HepG2 (cell line): ENCODE data around the gene TACO1. TPM values are rescaled to one million over a fixed set of nuclear protein-coding genes. Genes with fewer than 3 reads are reported as not detected.

Experiments
- FOXM1 ChIP-seq: sonication (generic); formaldehyde crosslinking; IDR thresholded peaks from 2 replicates; pipeline ENCODE4 v1.5.0; 2020; ENCODE audit warnings: missing genetic modification reagents
- HHEX ChIP-seq: IDR thresholded peaks from 2 replicates; pipeline ENCODE4 v1.6.1; 2016; ENCODE audit warnings: control low read depth
- JARID2 ChIP-seq: sonication (generic); formaldehyde crosslinking; IDR thresholded peaks from 2 replicates; pipeline ENCODE4 v1.8.1; 2023; ENCODE audit warnings: missing genetic modification reagents, inconsistent platforms; ENCODE audit not compliant: insufficient replicate concordance
- SNAPC5 ChIP-seq: sonication (generic); formaldehyde crosslinking; IDR thresholded peaks from 2 replicates; pipeline ENCODE4 v1.8.1; 2023; ENCODE audit warnings: mild to moderate bottlenecking, missing genetic modification reagents, borderline replicate concordance
- TCF7 ChIP-seq: sonication (generic); IDR thresholded peaks from 2 replicates; pipeline ENCODE4 v1.6.1; 2016; ENCODE audit warnings: antibody characterized with exemption, low read depth
- ZFP1 ChIP-seq: IDR thresholded peaks from 2 replicates; pipeline ENCODE4 v1.6.1; 2016
- ZSCAN9 ChIP-seq: IDR thresholded peaks from 2 replicates; pipeline ENCODE4 v1.6.1; 2016; ENCODE audit warnings: borderline replicate concordance
- polyA plus RNA-seq, 8 experiments: library from polyadenylated mRNA; depleted of rRNA in 3 of 8; stranded (reverse) in 7 of 8; unstranded in 1 of 8; fragments of >200 nt; fragmentation: Illumina TruSeq in 4 of 8; extraction: Trizol in 4 of 8; gene quantifications; 2 replicates each; pipeline versions ENCODE4 v1.2.1 to v1.2.3, GENCODE V29; 2011 to 2016; ENCODE audit warnings: low read depth in 4 of 8, missing spikeins in 1 of 8, mixed read lengths in 1 of 8; ENCODE audit not compliant: insufficient read depth in 1 of 8
- total RNA-seq, 5 experiments: library from RNA; depleted of rRNA; stranded (reverse); fragments of >200 nt; fragmentation: Illumina TruSeq; extraction: Trizol; gene quantifications; 2 replicates each; pipeline ENCODE4 v1.2.3, GENCODE V29; 2016; ENCODE audit warnings: low read depth in 1 of 5
- TF ChIP-seq, protein P1 (sequence below): sonication (generic); formaldehyde crosslinking; IDR thresholded peaks from 2 replicates; pipeline ENCODE4 v1.4.0; 2020; ENCODE audit warnings: mild to moderate bottlenecking, low read depth, missing genetic modification reagents
- TF ChIP-seq, protein P2 (sequence below): sonication (generic); formaldehyde crosslinking; IDR thresholded peaks from 2 replicates; pipeline ENCODE4 v1.4.0; 2020; ENCODE audit warnings: missing genetic modification reagents
- TF ChIP-seq, protein P3 (sequence below): IDR thresholded peaks from 2 replicates; pipeline ENCODE4 v1.4.0; 2020; ENCODE audit warnings: mild to moderate bottlenecking, missing genetic modification reagents
- TF ChIP-seq, protein P4 (sequence below): sonication (generic); formaldehyde crosslinking; IDR thresholded peaks from 2 replicates; pipeline ENCODE4 v1.4.0; 2020; ENCODE audit warnings: missing genetic modification reagents
- TF ChIP-seq, protein P5 (sequence below): sonication (generic); formaldehyde crosslinking; IDR thresholded peaks from 2 replicates; pipeline ENCODE4 v1.4.0; 2020; ENCODE audit warnings: missing genetic modification reagents, mild to moderate bottlenecking, borderline replicate concordance
- TF ChIP-seq, protein P6 (sequence below): sonication (generic); formaldehyde crosslinking; IDR thresholded peaks from 2 replicates; pipeline ENCODE4 v1.4.0; 2020; ENCODE audit warnings: missing genetic modification reagents

TACO1 gene
- total and polyA plus RNA-seq, 2 of the 13 experiments (the other 11 are each of a cell fraction or from before 2014, with no cell fraction given): 34.7 to 53.6 TPM

DNA sequence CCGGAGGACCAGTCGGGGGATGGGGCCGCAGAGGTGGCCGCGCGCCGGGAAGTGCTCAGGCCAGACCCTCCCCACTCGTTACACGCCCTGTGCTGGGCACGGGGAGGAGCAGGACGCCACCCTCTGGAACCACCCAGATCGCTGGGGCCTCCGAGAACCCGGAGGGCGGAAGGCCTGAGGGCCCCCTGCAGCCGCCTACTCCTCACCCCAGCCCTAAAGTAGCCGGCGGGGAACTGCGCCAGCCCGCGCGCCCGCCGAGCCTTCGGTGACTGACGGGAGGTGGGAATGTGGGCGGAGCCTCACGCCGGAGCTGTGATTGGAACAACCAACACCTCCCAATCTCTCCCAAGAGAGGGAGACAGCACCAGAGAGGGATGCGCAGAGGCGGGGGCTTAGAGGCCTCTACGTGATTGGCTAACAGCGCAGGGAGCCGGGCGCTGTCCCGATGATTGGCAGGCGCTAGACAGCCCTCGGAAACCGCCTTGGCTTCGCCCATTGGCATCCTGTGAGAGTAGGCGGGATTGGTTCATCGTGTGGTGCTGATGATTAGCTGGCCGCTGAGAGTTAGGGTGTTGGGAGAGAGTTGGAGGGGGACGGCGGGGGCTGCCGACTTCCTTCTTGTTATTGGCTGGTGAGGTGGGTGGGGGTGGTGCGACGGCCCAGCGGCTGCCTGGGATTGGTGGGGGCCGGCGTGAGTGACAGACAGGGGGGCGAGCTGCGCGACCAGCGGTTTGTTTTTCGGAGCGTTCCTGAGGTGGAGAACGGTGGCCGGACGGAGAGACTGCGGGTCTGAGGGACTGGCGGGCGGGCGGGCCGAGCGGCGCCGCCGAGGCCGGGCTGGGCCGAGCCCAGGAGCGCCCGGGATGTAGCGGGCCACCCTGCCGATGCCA lies 21.2 kb downstream of the TACO1 start, which contains the start of gene MAP3K3 (continued):
- TF ChIP-seq SNAPC5 (CRISPR knock-in tag) (no peak), ZSCAN9 (CRISPR knock-in tag) (no peak; the same call in 1 of the 2 replicates), ZFP1 (CRISPR knock-in tag) (peak; percentile 79; the same call in 1 of the 2 replicates), FOXM1 (CRISPR knock-in tag) (0 out of 2 replicates have a peak, but pooled peaks have one; percentile 11), TCF7 (no peak), HHEX (CRISPR knock-in tag) (no peak), JARID2 (CRISPR knock-in tag) (peak; percentile 71)
- TF ChIP-seq, protein P1, sequence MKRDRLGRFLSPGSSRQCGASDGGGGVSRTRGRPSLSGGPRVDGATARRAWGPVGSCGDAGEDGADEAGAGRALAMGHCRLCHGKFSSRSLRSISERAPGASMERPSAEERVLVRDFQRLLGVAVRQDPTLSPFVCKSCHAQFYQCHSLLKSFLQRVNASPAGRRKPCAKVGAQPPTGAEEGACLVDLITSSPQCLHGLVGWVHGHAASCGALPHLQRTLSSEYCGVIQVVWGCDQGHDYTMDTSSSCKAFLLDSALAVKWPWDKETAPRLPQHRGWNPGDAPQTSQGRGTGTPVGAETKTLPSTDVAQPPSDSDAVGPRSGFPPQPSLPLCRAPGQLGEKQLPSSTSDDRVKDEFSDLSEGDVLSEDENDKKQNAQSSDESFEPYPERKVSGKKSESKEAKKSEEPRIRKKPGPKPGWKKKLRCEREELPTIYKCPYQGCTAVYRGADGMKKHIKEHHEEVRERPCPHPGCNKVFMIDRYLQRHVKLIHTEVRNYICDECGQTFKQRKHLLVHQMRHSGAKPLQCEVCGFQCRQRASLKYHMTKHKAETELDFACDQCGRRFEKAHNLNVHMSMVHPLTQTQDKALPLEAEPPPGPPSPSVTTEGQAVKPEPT (CRISPR knock-in tag): 0 out of 2 replicates have a peak, but pooled peaks have one; percentile 25
- TF ChIP-seq, protein P2, sequence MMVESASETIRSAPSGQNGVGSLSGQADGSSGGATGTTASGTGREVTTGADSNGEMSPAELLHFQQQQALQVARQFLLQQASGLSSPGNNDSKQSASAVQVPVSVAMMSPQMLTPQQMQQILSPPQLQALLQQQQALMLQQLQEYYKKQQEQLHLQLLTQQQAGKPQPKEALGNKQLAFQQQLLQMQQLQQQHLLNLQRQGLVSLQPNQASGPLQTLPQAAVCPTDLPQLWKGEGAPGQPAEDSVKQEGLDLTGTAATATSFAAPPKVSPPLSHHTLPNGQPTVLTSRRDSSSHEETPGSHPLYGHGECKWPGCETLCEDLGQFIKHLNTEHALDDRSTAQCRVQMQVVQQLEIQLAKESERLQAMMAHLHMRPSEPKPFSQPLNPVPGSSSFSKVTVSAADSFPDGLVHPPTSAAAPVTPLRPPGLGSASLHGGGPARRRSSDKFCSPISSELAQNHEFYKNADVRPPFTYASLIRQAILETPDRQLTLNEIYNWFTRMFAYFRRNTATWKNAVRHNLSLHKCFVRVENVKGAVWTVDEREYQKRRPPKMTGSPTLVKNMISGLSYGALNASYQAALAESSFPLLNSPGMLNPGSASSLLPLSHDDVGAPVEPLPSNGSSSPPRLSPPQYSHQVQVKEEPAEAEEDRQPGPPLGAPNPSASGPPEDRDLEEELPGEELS (CRISPR knock-in tag): peak; percentile 55; the same call in 1 of the 2 replicates
- TF ChIP-seq, protein P3, sequence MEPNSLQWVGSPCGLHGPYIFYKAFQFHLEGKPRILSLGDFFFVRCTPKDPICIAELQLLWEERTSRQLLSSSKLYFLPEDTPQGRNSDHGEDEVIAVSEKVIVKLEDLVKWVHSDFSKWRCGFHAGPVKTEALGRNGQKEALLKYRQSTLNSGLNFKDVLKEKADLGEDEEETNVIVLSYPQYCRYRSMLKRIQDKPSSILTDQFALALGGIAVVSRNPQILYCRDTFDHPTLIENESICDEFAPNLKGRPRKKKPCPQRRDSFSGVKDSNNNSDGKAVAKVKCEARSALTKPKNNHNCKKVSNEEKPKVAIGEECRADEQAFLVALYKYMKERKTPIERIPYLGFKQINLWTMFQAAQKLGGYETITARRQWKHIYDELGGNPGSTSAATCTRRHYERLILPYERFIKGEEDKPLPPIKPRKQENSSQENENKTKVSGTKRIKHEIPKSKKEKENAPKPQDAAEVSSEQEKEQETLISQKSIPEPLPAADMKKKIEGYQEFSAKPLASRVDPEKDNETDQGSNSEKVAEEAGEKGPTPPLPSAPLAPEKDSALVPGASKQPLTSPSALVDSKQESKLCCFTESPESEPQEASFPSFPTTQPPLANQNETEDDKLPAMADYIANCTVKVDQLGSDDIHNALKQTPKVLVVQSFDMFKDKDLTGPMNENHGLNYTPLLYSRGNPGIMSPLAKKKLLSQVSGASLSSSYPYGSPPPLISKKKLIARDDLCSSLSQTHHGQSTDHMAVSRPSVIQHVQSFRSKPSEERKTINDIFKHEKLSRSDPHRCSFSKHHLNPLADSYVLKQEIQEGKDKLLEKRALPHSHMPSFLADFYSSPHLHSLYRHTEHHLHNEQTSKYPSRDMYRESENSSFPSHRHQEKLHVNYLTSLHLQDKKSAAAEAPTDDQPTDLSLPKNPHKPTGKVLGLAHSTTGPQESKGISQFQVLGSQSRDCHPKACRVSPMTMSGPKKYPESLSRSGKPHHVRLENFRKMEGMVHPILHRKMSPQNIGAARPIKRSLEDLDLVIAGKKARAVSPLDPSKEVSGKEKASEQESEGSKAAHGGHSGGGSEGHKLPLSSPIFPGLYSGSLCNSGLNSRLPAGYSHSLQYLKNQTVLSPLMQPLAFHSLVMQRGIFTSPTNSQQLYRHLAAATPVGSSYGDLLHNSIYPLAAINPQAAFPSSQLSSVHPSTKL (CRISPR knock-in tag): peak; percentile 55
- TF ChIP-seq, protein P4, sequence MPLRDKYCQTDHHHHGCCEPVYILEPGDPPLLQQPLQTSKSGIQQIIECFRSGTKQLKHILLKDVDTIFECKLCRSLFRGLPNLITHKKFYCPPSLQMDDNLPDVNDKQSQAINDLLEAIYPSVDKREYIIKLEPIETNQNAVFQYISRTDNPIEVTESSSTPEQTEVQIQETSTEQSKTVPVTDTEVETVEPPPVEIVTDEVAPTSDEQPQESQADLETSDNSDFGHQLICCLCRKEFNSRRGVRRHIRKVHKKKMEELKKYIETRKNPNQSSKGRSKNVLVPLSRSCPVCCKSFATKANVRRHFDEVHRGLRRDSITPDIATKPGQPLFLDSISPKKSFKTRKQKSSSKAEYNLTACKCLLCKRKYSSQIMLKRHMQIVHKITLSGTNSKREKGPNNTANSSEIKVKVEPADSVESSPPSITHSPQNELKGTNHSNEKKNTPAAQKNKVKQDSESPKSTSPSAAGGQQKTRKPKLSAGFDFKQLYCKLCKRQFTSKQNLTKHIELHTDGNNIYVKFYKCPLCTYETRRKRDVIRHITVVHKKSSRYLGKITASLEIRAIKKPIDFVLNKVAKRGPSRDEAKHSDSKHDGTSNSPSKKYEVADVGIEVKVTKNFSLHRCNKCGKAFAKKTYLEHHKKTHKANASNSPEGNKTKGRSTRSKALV: no peak; the same call in none of the 2 replicates
- TF ChIP-seq, protein P5, sequence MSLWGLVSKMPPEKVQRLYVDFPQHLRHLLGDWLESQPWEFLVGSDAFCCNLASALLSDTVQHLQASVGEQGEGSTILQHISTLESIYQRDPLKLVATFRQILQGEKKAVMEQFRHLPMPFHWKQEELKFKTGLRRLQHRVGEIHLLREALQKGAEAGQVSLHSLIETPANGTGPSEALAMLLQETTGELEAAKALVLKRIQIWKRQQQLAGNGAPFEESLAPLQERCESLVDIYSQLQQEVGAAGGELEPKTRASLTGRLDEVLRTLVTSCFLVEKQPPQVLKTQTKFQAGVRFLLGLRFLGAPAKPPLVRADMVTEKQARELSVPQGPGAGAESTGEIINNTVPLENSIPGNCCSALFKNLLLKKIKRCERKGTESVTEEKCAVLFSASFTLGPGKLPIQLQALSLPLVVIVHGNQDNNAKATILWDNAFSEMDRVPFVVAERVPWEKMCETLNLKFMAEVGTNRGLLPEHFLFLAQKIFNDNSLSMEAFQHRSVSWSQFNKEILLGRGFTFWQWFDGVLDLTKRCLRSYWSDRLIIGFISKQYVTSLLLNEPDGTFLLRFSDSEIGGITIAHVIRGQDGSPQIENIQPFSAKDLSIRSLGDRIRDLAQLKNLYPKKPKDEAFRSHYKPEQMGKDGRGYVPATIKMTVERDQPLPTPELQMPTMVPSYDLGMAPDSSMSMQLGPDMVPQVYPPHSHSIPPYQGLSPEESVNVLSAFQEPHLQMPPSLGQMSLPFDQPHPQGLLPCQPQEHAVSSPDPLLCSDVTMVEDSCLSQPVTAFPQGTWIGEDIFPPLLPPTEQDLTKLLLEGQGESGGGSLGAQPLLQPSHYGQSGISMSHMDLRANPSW (CRISPR knock-in tag): peak; percentile 92; the same call in 1 of the 2 replicates
- TF ChIP-seq, protein P6, sequence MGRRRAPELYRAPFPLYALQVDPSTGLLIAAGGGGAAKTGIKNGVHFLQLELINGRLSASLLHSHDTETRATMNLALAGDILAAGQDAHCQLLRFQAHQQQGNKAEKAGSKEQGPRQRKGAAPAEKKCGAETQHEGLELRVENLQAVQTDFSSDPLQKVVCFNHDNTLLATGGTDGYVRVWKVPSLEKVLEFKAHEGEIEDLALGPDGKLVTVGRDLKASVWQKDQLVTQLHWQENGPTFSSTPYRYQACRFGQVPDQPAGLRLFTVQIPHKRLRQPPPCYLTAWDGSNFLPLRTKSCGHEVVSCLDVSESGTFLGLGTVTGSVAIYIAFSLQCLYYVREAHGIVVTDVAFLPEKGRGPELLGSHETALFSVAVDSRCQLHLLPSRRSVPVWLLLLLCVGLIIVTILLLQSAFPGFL (CRISPR knock-in tag): no peak
